Measurements from ENCODE around the gene KCNH5. TPM values are rescaled to one million over a fixed set of nuclear protein-coding genes. Genes with fewer than 3 reads are reported as not detected.

The KCNH5 gene
- total and polyA plus RNA-seq, 2 of the 13 experiments (the other 11 are each of a cell fraction or from before 2014, with no cell fraction given): not detected

DNA sequence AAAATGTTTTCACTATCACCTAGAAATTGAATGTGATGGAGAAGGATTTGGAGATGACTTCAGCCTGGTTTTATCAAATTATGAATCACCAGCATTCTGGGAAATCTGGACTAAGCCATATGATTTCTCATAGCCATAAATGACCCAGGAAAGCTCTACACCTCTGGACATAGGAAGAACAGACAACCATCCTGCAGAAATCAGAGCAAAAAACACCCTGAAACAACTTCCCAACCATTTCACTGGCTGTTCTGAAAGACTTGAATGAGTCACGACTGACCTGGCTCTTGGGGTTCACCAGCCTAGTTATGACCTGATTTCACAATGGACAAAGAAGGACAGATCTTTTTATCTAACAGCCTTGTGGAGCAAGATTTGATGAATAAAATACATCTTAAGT, 123.8 kb downstream of the KCNH5 start:
- Histone ChIP-seq H4K20me1 (ENCODE audit: insufficient read depth, low read length) (no peaks in the 10 kb centered on the region), H2AFZ (ENCODE audit: low read length) (no peak overlapping the region), H3K9ac (ENCODE audit: insufficient read depth, low read depth, low read length) (no peak overlapping the region), H3K27ac (ENCODE audit: extremely low read length, insufficient read depth, low read length) (no peak overlapping the region), H3K9me3 (ENCODE audit: low read length) (no peaks in the 10 kb centered on the region), H3K4me1 (ENCODE audit: insufficient read depth, low read length) (no peaks in the 10 kb centered on the region), H3K4me3 (replicated peaks in 1 of 3; ENCODE audit: insufficient read depth in 1 of 3, low read depth in 2 of 3, low read length in 3 of 3) (no peak overlapping the region), H3K27me3 (ENCODE audit: control insufficient read depth in 1 of 2, insufficient read depth in 2 of 2, low read length in 2 of 2) (no peaks in the 10 kb centered on the region), H3K4me2 (ENCODE audit: low read depth, low read length) (no peak overlapping the region), H3K36me3 (replicated peaks in 1 of 2; ENCODE audit: control insufficient read depth in 1 of 2, insufficient read depth in 2 of 2, low read length in 2 of 2) (no peaks in the 10 kb centered on the region), H3K79me2 (ENCODE audit: insufficient read depth, low read length) (no peaks in the 10 kb centered on the region)
- in situ Hi-C loops (cut with HindIII; ENCODE audit: extremely low pct_ligation_motif_present, low pct_unique_long_range_greater_than_20kb): no loop called here
- DNase-seq (ENCODE audit: low spot score) (no peak), FAIRE-seq (no peak), ATAC-seq (no peak)
- CTCF ChIA-PET (ENCODE audit: low intra/inter-chr PET ratio, low total read pairs): no interaction called here
- intact Hi-C loops (cut with micrococcal nuclease; ENCODE audit: unreplicated experiment): no loop called here
- no TSS peak for BruUV-seq (replicated peaks)
- WGBS (ENCODE audit: low lambda C conversion rate): 6% methylated on average over 1 of the region's 1 CpG
- POLR2A ChIA-PET: no interaction called here
- TF ChIP-seq ELF3 (CRISPR knock-in tag; IDR thresholded peaks at IDR 0.05): no peak
- no peak for TF ChIP-seq SMYD3 (CRISPR knock-in tag; IDR thresholded peaks at IDR 0.05)
- no peak for TF ChIP-seq ZNF12 (CRISPR knock-in tag; IDR thresholded peaks at IDR 0.05)
- TF ChIP-seq HMG20A (CRISPR knock-in tag; IDR thresholded peaks at IDR 0.05; ENCODE audit: borderline replicate concordance): no peak
- no peak for TF ChIP-seq TAF15 (IDR thresholded peaks at IDR 0.05; ENCODE audit: low read depth, low read length, poor library complexity, severe bottlenecking)
- no peak for TF ChIP-seq ZNF253 (CRISPR knock-in tag; IDR thresholded peaks at IDR 0.05; ENCODE audit: borderline replicate concordance)

DNA sequence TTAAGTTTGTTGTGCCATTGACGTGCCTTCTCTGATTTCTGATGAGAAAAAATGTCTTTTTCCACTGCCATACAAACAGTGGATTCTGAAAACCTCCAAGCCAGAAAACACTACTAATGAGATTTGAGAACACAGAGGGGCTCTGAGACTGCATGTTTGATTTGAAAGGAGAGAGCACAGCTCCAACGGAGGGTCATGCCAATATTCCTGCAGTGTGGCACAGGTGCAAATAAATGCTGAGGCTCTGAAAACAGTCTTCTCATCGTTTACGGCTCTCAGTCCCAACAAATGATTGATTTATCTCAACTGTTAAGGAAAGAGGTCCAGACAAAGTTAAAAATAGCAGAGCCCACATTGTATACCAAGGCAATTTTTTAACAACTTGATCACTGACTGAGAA, 128.7 kb downstream of the KCNH5 start:
- H3K27me3 ChIP-seq (ENCODE audit: control insufficient read depth in 1 of 2, insufficient read depth in 2 of 2, low read length in 2 of 2): no peaks in the 10 kb centered on the region
- H3K79me2 ChIP-seq (ENCODE audit: insufficient read depth, low read length): no peaks in the 10 kb centered on the region
- ATAC-seq (no peak), DNase-seq (ENCODE audit: low spot score) (no peak), FAIRE-seq (no peak)
- intact Hi-C loops (cut with micrococcal nuclease; ENCODE audit: unreplicated experiment): no loop called here
- H3K4me2 ChIP-seq (ENCODE audit: low read depth, low read length): no peak overlapping the region
- BruUV-seq (replicated peaks): no TSS peak
- ChIA-PET POLR2A (no interaction called here), CTCF (ENCODE audit: low intra/inter-chr PET ratio, low total read pairs) (no interaction called here)
- no peaks in the 10 kb centered on the region for H3K4me1 ChIP-seq (ENCODE audit: insufficient read depth, low read length)
- H3K27ac ChIP-seq (ENCODE audit: extremely low read length, insufficient read depth, low read length): no peak overlapping the region
- WGBS (ENCODE audit: low lambda C conversion rate): 0% methylated on average over 4 of the region's 4 CpGs
- no peak overlapping the region for H3K9ac ChIP-seq (ENCODE audit: insufficient read depth, low read depth, low read length)
- H3K9me3 ChIP-seq (ENCODE audit: low read length): no peaks in the 10 kb centered on the region
- no peak overlapping the region for H2AFZ ChIP-seq (ENCODE audit: low read length)
- in situ Hi-C loops (cut with HindIII; ENCODE audit: extremely low pct_ligation_motif_present, low pct_unique_long_range_greater_than_20kb): no loop called here
- H3K36me3 ChIP-seq (replicated peaks in 1 of 2; ENCODE audit: control insufficient read depth in 1 of 2, insufficient read depth in 2 of 2, low read length in 2 of 2): no peaks in the 10 kb centered on the region
- H4K20me1 ChIP-seq (ENCODE audit: insufficient read depth, low read length): no peaks in the 10 kb centered on the region
- no peak overlapping the region for H3K4me3 ChIP-seq (replicated peaks in 1 of 3; ENCODE audit: insufficient read depth in 1 of 3, low read depth in 2 of 3, low read length in 3 of 3)
- TF ChIP-seq ZNF746 (CRISPR knock-in tag; IDR thresholded peaks at IDR 0.05): no peak
- TF ChIP-seq, protein P1, sequence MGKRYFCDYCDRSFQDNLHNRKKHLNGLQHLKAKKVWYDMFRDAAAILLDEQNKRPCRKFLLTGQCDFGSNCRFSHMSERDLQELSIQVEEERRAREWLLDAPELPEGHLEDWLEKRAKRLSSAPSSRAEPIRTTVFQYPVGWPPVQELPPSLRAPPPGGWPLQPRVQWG (CRISPR knock-in tag; IDR thresholded peaks at IDR 0.05; ENCODE audit: borderline replicate concordance, low read depth): no peak
- no peak for TF ChIP-seq TBP (CRISPR knock-in tag; IDR thresholded peaks at IDR 0.05)
- TF ChIP-seq, protein P2, sequence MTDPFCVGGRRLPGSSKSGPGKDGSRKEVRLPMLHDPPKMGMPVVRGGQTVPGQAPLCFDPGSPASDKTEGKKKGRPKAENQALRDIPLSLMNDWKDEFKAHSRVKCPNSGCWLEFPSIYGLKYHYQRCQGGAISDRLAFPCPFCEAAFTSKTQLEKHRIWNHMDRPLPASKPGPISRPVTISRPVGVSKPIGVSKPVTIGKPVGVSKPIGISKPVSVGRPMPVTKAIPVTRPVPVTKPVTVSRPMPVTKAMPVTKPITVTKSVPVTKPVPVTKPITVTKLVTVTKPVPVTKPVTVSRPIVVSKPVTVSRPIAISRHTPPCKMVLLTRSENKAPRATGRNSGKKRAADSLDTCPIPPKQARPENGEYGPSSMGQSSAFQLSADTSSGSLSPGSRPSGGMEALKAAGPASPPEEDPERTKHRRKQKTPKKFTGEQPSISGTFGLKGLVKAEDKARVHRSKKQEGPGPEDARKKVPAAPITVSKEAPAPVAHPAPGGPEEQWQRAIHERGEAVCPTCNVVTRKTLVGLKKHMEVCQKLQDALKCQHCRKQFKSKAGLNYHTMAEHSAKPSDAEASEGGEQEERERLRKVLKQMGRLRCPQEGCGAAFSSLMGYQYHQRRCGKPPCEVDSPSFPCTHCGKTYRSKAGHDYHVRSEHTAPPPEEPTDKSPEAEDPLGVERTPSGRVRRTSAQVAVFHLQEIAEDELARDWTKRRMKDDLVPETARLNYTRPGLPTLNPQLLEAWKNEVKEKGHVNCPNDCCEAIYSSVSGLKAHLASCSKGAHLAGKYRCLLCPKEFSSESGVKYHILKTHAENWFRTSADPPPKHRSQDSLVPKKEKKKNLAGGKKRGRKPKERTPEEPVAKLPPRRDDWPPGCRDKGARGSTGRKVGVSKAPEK (CRISPR knock-in tag; IDR thresholded peaks at IDR 0.05; ENCODE audit: borderline replicate concordance): no peak
- TF ChIP-seq, protein P3, sequence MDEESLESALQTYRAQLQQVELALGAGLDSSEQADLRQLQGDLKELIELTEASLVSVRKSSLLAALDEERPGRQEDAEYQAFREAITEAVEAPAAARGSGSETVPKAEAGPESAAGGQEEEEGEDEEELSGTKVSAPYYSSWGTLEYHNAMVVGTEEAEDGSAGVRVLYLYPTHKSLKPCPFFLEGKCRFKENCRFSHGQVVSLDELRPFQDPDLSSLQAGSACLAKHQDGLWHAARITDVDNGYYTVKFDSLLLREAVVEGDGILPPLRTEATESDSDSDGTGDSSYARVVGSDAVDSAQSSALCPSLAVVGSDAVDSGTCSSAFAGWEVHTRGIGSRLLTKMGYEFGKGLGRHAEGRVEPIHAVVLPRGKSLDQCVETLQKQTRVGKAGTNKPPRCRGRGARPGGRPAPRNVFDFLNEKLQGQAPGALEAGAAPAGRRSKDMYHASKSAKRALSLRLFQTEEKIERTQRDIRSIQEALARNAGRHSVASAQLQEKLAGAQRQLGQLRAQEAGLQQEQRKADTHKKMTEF (CRISPR knock-in tag; IDR thresholded peaks at IDR 0.05): no peak
- no peak for TF ChIP-seq SPEN (CRISPR knock-in tag; IDR thresholded peaks at IDR 0.05; ENCODE audit: low read depth)
- no peak for TF ChIP-seq ZSCAN20 (CRISPR knock-in tag; IDR thresholded peaks at IDR 0.05; ENCODE audit: borderline replicate concordance)
- no peak for TF ChIP-seq HES4 (CRISPR knock-in tag; IDR thresholded peaks at IDR 0.05; ENCODE audit: borderline replicate concordance)
- no peak for TF ChIP-seq ZNF83 (CRISPR knock-in tag; IDR thresholded peaks at IDR 0.05; ENCODE audit: borderline replicate concordance)
- no peak for TF ChIP-seq ZNF614 (CRISPR knock-in tag; IDR thresholded peaks at IDR 0.05; ENCODE audit: borderline replicate concordance)
